G401.6 (cell line): ENCODE data around the gene MRPS12.

Experiments used
- FAIRE-seq: peaks from 2 replicates; lab custom pipeline; 2012; peaks lifted over from hg19 to GRCh38; lab: Jason Lieb, UNC

Gene MRPS12

DNA sequence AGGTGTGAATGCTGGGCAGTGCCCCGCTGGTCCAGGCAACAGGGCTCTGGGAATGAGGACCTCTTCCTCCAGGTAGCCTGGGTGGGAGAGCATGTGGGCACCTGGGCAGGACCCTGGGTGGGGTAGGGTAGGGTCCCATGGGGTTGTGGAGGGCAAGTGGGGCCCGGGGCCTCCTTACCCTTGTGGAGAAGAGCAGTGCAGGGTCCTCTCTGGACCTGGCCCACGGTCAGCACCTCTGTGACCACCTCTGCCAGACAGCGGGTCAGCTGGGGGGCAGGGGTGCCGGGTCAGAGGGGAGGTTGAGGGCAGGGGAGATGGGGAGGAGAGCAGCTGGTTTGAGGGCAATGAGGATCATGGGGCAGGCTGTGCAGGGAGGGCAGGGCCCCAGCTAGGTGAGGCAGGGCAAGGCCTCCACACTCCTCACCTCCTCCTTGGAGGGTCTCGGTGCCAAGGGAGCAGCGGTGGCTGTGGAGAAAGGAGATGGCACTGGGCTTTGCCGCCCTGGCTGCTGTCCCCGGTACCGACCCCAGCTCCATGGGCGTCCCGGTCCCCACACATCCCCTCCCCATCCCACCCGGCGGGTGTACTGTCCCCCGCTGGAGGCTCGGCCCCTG lies 19.2 kb upstream of the MRPS12 start:
- FAIRE-seq: no peak

DNA sequence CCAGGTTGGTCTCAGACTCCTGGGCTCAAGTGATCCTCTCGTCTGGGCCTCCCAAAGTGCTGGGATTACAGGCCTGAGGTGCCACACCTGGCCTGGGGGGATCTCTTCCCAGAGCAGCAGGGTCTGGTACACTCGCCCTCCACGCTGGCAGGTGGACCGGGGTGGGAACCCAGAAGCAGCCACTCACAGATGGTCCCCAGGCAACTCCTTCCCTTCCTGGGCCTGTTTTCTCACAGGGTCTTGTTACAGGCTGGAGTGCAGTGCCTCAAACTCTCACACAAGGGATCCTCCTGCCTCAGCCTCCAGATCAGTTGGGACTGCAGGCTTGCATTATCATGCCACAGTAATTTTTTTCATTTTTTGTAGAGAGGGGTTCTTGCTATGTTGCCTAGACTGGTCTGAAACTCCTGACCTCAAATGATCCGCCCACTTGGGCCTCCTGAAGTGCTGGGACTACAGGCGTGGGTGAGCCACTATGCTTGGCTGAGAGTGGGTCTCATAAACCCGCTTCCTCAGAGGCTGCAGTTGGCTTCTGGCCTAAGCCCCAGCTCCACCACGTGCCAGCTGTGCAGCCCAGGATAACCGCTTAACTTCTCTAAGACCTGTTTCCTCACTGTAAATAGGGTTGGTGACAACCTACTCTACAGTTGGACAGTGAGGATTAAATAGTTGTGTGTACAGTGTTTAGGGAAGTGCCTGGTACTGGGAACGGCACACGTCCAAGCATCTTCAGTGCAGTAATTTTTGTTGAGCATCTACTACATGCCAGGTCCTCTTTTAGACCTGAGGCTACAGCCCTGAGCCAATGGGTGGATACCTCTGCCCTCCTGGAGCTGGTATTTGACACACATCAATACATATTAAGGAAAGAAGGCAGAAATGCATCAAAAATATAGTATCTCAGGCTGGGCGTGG lies 17.9 kb upstream of the MRPS12 start:
- FAIRE-seq: no peak

DNA sequence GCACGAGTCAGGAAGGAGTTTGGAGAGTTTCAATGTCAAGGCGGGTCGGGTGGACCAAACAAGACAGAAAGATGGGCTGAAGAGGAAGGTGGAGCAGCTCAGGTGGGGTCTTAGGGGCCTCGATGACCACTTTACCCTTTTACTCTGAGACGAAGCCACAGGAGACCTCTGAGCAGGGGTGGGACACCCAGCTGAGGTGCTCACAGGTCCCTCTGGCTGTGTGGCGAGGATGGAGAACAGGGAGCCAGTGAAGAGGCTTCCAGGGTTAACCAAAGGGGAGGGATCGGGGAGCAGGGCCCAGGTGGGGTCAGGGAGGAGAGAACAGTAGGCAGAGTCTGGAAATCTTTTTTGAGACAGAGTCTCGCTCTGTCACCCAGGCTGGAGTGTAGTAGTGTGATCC lies 16.8 kb upstream of the MRPS12 start:
- FAIRE-seq: no peak

DNA sequence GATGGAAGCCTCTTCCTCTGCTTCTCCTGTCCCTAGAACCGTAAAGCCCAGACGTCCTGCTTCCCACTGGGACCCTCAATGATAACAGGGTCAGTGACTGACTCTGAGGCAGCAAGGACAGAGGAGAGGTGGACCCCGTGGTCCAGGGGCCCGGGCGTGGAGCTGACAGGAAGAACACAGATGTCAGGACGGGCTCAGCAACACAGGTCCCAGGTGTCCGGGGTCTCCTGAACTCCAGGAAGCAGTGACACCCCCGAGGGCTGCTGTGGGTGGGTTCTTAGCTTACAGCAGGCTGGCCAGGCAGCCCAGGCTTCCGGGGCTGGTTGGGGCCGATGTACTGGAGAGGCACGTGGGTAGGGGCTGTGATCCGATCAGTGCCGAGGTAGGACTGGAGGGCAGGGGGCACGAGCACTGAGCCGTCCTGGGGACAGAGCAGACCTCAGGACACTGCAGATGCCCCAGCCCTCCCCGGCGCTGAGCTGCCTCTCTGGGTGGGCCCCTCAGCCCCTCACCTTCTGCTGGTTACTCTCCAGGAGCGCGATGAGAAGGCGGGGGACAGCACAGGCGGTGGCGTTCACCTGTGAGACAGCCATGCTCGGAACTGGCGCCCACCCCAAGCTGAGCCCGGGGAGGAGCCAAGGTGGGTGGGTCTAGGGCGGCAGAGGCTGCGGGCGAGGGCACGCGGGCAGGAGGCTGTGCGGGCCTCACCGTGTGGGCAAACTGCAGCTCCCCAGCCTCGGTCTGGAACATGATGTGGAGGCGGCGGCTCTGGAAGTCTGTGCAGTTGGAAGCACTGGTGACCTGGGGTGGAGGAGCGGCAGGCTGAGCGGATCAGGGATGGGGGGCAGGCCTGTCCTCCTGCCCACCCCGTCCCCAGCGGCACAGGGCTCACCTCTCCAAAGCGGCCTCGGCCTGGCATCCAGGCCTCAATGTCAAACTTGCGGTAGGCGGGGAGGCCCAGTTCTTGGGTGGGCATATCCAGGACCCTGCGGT lies 15.1 kb upstream of the MRPS12 start:
- no peak for FAIRE-seq

DNA sequence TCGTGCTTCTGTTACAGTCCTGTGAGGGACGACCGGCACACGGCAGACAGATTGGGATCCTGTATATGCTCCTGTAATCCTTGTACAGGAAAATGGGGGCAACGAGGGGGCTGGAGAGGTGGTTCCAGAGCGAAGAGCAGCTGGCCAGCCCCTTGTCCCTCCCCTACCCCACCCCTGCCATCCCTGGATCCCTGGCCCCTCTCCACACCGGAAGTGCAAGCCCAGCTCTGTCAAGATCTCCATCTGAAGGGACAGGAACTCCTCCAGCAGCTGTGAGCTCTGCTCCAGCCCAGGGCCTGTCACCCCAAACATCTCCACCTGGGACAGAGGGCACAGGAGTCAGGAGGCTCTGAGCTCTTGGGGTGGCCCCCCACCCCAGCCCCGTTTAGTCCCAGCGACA lies 13.2 kb upstream of the MRPS12 start:
- no peak for FAIRE-seq

DNA sequence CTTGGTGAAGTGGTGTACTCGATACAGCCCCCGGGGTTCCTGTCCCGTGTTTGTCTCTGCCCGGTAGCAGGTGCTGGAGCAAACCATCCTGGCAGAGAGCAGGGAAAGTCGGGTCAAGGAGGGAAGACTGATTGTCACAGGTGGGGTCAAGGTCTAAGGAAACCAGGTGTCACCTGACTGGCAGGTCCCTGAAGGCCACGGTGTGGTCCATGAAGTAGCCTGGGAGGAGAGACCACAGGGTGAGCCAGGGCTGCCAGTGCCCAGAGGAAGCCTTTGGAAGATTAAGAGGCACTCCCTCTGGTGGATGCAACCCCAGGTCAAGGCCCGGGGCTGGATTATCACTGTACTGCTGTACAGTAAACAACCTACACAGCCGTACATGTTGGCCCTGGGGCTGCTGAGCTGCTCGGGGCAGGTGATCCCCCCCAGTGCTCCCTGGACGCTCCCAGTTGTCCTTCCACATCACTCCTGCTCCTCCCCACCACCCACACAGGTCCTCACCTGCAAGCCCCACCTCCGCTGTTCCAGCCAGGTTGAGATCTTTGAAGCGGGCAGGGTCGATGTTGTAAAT lies 12.7 kb upstream of the MRPS12 start:
- FAIRE-seq: no peak

DNA sequence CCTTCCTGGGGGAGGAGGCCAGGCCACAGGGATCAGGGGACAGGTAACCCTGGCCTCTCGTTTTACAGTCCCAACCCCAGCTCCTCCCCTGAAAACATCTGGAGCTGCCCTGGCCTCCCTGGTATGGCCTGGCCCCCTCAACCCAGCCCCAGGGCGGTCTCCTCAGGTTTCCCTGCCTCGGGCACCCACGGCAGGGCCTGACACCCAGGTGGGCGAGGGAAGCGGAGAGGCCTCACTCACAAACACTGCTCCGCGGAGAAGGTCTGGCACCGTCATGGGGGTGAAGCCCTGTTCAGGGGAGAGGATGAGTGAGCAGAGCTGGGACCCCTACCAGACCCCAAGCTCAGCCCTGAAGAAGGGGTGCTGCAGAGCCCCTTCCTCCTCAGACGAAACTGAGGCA lies 12.2 kb upstream of the MRPS12 start:
- no peak for FAIRE-seq

DNA sequence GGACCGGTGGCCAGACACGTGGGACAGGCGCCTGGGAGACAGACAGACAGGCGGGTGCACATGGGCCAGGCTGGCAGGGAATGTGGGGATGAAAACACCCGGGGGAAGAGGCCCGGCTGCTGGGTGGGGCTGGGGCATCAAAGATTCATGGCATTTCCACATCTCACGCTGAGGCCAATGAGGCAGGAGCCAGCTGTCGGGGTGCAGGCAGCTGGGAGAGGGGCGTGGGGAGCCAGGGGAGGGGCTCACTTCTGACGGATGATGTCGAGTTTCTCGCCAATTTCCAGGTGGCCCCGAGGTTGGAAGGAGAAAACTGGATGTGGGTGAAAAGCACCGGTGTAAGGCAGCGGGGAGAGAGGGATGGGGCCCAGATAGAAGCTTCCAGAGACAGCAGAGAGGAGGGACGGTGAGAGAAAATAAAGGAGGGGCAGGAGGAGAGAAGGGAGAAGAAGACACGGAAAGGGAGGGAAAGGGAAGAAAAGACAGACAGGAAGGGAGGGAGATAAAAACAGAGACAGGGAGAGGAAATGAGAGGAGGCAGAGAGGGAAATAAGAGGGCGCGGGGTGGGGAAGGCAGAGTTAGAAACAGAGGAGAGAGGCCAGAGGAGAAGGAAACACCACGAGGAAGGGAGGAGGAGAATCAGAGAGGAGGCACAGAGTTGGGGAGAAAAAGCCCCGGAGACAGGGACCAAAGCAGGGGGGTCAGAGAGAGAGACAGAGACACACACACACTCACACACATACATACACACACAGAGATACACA lies 10.7 kb upstream of the MRPS12 start:
- FAIRE-seq: no peak

DNA sequence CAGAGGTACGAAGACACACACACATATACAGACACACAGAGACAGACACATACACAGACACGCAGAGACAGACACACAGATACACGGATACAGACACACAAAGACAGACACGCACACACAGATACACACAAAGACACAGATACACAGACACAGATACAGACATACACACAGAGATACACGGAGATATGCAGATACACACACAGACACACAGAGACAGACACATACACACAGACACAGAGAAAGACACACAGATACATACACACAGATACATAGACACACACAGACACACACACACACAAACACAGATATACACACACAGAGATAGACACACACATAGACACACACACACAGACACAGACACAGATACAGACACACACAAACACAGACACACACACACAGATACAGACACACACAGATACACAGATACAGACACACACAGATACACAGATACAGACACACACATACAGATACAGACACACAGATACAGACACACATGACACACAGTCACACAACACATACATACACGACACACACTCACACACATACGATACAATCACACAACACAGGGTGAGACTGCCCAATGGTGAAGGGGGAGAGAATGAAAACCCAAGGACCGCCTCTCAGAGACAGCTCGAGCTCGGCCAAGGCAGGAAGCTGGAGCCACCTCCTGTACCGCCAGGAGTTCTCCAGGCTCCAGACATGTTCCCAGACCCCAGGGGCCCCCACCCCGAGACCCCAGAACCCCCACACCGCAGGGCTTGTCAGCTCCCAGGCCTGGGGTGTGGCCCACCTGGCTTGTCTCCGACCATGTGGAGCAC lies 9.9 kb upstream of the MRPS12 start:
- no peak for FAIRE-seq

DNA sequence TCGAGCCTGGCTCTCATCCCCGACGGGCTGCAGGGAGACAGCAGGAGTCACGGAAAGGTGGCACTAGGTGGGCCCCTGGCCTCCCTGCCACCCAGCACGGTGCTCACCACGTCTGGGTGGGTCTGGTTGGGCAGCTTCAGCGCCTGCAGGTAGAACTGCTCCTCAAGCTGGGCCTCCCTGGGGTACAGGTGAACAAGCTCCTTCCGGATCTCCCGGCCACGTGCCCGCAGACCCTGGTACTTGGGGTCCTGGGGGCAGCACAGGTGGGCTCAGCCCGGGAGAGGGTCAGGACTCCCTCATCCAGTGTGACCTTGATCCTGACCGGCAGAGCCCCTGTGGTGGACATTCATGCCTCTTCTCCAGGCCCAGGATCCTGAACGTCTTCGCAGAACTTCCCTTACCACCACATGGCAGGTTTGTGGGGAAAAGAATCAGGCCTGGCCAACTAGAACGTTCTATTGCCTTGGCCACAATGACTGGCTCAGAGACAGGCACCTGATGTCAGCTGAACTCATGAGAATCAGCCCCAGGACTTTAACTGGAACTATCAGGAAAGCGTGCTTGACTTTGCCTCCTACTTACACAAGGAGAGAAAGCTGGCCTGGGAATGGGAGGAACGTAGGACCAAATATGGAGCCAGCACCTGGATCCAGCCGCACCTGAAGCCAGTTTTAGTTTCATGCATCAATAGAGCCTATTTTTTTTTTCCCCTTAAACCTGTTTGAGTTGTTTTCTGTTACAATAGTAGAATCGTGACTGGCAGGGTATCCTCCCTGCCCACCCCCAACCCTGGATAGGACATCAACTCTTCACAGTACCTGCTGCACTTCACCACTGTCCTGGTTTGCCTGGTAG lies 9.1 kb upstream of the MRPS12 start:
- no peak for FAIRE-seq

DNA sequence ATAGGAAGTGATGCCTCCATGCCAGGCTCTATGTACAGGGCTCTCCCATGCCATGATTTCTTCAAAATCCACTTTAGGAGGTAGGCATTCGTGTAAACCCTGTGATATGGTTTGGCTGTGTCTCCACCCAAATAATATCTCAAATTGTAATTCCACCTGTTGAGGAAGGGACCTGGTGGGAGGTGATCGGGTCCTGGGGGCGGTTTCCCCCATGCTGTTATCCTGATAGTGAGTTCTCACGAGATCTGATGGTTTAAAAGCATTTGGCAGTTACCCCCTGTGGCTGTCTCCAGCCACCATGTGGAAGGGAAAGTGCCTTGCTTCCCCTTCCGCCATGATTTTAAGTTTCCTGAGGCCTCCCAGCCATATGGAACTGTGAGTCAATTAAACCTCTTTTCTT lies 8.3 kb upstream of the MRPS12 start:
- FAIRE-seq: no peak

DNA sequence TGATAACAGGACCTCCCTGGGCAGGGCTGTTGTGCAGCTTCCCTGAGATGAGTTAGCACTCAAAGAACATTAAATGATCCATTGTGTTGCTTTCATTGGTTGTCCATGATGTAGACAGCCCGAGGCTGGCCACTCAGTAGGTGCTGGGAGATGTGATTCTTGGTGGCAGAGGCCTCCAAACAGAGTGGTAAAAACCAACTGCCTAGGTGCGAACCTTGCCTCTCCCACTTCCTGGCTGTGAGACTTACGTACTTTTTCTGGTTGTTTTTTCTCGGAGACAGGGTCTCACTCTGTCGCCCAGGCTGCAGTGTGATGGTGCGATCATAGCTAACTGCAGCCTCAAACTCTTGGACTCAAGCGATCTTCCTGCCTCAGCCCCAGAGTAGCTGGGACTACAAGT lies 6.4 kb upstream of the MRPS12 start:
- no peak for FAIRE-seq

DNA sequence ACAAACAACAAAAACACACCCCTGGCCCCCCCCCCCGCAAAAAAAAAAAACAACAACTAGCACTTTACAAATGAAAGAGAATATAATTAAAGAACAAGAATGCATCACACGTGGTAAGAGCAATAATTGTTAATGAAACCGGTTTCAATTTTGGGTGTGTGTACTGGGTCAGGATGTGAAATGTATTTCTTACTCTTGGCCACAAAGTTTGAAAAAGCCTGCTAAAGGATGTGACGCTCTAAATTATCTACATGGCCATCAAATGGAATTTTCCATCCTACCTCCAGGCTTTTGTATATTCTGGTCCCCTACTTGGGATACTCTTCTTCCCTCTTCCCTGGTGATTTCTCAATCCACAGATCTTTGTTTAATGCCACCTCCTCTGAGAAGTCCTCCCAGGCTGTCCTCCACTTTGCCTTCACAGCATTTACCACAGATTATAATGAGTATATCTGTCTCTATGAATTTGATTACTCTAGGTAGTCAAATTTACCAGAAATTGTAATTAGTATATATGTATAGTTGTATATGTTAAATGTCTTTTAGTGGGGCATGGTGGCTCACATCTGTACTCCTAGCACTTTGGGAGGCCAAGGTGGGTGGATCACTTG lies 2.2 kb upstream of the MRPS12 start:
- no peak for FAIRE-seq

DNA sequence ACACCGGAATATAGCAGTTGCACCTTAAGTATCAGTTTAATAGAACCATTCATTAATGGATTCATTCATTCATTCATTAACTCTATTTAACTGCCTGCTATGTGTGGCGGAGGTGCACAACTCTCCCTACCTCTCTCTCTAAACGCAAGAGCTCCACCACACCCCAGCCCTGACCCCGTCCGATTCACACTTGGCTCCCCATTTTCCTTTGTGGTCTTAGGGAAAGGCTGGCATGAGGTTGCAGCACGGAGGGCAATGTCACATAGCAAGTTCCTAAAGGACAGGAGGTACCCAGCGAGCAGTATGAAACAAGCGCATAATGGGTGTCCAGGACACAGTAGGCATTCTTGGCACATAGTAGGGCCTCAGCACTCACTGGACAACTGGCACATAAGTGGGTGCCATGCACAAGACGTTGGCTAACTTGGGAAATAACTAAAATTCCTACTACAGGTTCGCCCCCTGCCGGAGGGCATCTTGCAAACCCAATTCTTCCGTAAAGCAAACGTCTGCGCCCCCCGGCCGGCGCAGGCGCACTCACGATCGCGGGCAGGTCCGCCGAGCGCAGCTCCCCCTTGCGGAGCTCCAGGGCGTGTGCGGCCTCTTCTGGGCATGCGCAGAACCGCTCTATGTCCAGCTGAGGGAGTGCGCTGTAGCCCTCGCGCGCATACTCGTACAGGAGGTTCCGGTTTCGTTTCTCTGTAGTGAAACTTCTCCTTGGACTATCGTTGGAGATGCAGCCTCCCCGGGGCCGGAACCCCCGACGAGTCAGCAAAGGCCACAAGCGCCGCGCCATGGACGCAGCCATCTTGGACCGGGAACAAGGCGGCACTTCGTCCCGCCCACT lies 592 bp upstream of the MRPS12 start, which contains the start of gene SARS2:
TSS of gene SARS2 (minus strand) at position 835 of the 847 bp plus-strand sequence. CDS start at position 808, 27 bp downstream.
- no peak for FAIRE-seq

DNA sequence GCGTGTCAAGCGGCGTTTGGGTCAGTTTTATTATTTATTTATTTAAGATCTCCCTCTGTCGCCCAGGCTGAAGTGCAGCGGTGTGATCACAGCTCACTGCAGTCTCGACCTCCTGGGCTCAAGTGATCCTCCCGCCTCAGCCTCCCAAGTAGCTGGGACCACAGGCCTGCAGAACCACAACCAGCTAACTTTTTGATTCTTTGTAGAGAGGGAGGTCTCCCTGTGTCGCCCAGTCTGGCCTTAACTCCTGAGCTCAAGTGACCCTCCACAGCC lies 713 bp downstream of the MRPS12 start:
- no peak for FAIRE-seq

DNA sequence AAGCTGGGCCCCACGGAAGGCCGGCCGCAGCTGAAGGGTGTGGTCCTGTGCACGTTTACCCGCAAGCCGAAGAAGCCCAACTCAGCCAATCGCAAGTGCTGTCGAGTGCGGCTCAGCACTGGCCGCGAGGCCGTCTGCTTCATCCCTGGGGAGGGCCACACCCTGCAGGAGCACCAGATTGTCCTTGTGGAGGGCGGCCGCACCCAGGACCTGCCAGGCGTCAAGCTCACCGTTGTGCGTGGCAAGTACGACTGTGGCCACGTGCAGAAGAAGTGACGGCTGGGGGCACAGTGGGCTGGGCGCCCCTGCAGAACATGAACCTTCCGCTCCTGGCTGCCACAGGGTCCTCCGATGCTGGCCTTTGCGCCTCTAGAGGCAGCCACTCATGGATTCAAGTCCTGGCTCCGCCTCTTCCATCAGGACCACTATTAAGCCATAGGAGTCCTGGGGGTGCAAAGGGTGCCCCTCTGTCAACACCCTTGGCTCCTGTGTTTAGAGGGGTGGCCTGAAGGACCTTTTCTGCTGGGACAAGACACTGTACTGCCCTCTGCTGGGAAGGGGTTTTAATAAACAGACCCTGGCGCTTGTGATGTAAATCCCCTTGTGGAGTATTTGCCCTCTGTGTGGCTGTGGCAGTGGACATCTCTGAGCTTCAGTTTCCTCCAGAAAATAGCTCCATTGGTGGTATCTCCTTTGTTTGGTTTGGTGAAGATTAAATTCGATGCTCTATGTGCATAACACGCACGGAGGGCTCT lies 1.9 kb downstream of the MRPS12 start:
- FAIRE-seq: no peak

DNA sequence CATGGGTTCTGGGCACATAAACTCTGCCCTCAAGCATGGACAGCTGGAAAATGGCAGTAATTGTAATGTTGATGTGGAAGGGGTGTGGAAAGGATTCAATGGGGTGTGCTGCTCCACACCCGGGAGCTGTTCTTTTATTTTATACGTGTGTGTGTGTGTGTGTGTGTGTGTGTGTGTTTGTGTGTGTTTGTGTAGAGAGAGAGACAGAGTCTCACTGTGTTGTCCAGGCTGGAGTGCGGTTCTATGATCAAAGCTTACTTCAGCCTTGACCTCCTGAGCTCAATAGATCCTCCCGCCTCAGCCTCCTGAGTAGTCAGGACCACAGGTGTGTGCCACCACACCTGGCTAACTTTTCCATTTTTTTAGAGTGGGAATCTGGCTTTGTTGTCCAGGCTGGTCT lies 2.8 kb downstream of the MRPS12 start:
- FAIRE-seq: no peak

DNA sequence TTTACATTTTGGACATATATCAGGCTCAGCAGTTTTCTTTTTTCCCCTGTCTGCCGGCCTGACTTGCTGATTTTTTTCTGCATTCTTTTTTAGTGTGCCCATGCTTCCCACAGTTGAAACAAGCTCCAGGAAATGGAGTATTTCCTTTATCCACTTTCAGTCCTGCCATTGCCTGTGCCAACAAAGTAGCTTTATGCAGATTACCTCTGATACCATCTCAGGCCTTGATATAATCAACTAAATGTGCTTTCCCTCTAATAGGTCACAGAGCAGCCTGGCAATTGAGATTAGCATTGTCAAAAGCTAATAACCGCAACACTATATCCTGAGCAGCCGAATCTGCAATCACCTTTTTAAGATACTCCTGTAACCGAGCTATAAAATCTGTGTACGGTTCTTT lies 9.2 kb downstream of the MRPS12 start:
- no peak for FAIRE-seq
